CD4-positive, alpha-beta memory T cell (primary cell): ENCODE data around the gene NOVA1. TPM values are rescaled to one million over a fixed set of nuclear protein-coding genes. Genes with fewer than 3 reads are reported as not detected.
A peak's percentile ranks its signal among the peaks of the same experiment; 100 is the strongest.
"Not testable (repeated sequence)": the region's sequence is repeated elsewhere in the genome, so short reads cannot be mapped to it uniquely, and the experiment has no call there.

ENCODE experiments used
- CTCF ChIA-PET: fragments of 350-600 bp; sonication (Branson Sonifier 250); formaldehyde crosslinking; loops from one replicate; lab custom pipeline; 2021; ENCODE audit warnings: inconsistent platforms; ENCODE audit not compliant: partially characterized antibody; lab: Charles Lee
- POLR2A ChIA-PET: fragments of 350-600 bp; sonication (Branson Sonifier 250); formaldehyde crosslinking; loops from one replicate; lab custom pipeline; 2021; ENCODE audit not compliant: partially characterized antibody; lab: Charles Lee
- DNase-seq, 5 donors: peaks; one replicate each; pipeline versions ENCODE4 v3.0.0 to v3.0.0-alpha.2; 2020 to 2022; ENCODE audit warnings: mixed read lengths in 1 of 5
- H3K27ac ChIP-seq: one replicate; pipeline ENCODE4 v1.7.0; 2013; ENCODE audit warnings: low read depth, low read length
- H3K27me3 ChIP-seq: 2 replicates; pipeline ENCODE4 v1.7.0; 2013; ENCODE audit warnings: mild to moderate bottlenecking, low read length, moderate library complexity; ENCODE audit not compliant: insufficient read depth
- H3K36me3 ChIP-seq: 2 replicates; pipeline ENCODE4 v1.7.0; 2013; ENCODE audit warnings: mild to moderate bottlenecking, low read length, moderate library complexity; ENCODE audit not compliant: insufficient read depth
- H3K4me1 ChIP-seq: 2 replicates; pipeline ENCODE4 v1.7.0; 2013; ENCODE audit warnings: mild to moderate bottlenecking, low read length, moderate library complexity; ENCODE audit not compliant: insufficient read depth
- H3K4me3 ChIP-seq, 2 donors: one replicate each; pipeline ENCODE4 v1.7.0; 2013; ENCODE audit warnings: low read length in 2 of 2, mild to moderate bottlenecking in 1 of 2
- H3K9me3 ChIP-seq, 2 donors: one replicate each; pipeline ENCODE4 v1.7.0; 2013; ENCODE audit warnings: low read length in 2 of 2, control low read depth in 1 of 2; ENCODE audit not compliant: control insufficient read depth in 1 of 2
- H3K27ac Mint-ChIP-seq, 7 donors: one replicate each; pipeline ENCODE4 v1.8.0; 2020 to 2021; ENCODE audit warnings: mixed read lengths in 7 of 7, mild to moderate bottlenecking in 6 of 7, inconsistent platforms in 3 of 7, moderate library complexity in 3 of 7
- H3K27me3 Mint-ChIP-seq, 2 donors: one replicate each; pipeline ENCODE4 v1.8.0; 2020 to 2021; ENCODE audit warnings: mixed read lengths in 2 of 2
- H3K36me3 Mint-ChIP-seq, 2 donors: one replicate each; pipeline ENCODE4 v1.8.0; 2020 to 2021; ENCODE audit warnings: mixed read lengths in 2 of 2, inconsistent platforms in 1 of 2, mild to moderate bottlenecking in 1 of 2
- H3K4me1 Mint-ChIP-seq, 4 donors: one replicate each; pipeline ENCODE4 v1.8.0; 2020 to 2021; ENCODE audit warnings: mixed read lengths in 4 of 4, mild to moderate bottlenecking in 1 of 4
- H3K4me3 Mint-ChIP-seq, 8 donors: one replicate each; pipeline ENCODE4 v1.8.0; 2020 to 2021; ENCODE audit warnings: mixed read lengths in 8 of 8, mild to moderate bottlenecking in 7 of 8, moderate library complexity in 6 of 8, inconsistent platforms in 3 of 8
- H3K9me3 Mint-ChIP-seq, 8 donors: one replicate each; pipeline ENCODE4 v1.8.0; 2020 to 2021; ENCODE audit warnings: mixed read lengths in 8 of 8, mild to moderate bottlenecking in 5 of 8, inconsistent platforms in 3 of 8, moderate library complexity in 1 of 8
- intact Hi-C: fragments of 100-400 bp; cut with micrococcal nuclease; formaldehyde crosslinking; loops from one replicate; pipeline ENCODE4 v1.15.1; 2023
- polyA plus RNA-seq, 2 donors: library from polyadenylated mRNA; unstranded; fragments of 300-500 nt; fragmentation: Illumina TruSeq; gene quantifications; one replicate each; pipeline ENCODE4 v1.2.3, GENCODE V29; 2021
- total RNA-seq, 2 experiments: library from RNA; stranded (reverse); gene quantifications; one replicate each; pipeline ENCODE4 v1.2.3, GENCODE V29; 2021

NOVA1 gene
- total RNA-seq (not detected), polyA plus RNA-seq (not detected)

GRCh38 chr14:26597589-26598080, at the start of gene NOVA1:
Gene NOVA1 (minus strand): TSS chr14:26598033. CDS start chr14:26597436, 597 bp downstream.
- peak within 1 kb of the TSS in 1 of 7 donors; percentile 75 for H3K27ac Mint-ChIP-seq
- no peak within 1 kb of the TSS for H3K27ac ChIP-seq
- peaks cover 11 to 16% of the 10 kb centered on the region in 2 donors for H3K27me3 Mint-ChIP-seq
- H3K4me3 Mint-ChIP-seq = peak within 1 kb of the TSS in 2 of 8 donors; percentile 4 to 21
- ChIA-PET POLR2A (no interaction called here), CTCF (no interaction called here)
- no peaks in the 10 kb centered on the region for H3K9me3 ChIP-seq
- H3K27me3 ChIP-seq = no peaks in the 10 kb centered on the region
- H3K4me1 Mint-ChIP-seq = peaks cover 0 to 1% (median 0%) of the 10 kb centered on the region in 4 donors
- intact Hi-C loops = no loop called here
- H3K4me3 ChIP-seq = no peak within 1 kb of the TSS
- no peaks in the 10 kb centered on the region for H3K36me3 ChIP-seq
- H3K4me1 ChIP-seq = no peaks in the 10 kb centered on the region
- H3K36me3 Mint-ChIP-seq = peaks cover 0 to 3% of the 10 kb centered on the region in 2 donors
- peaks cover 0 to 34% (median 24%) of the 10 kb centered on the region in 8 donors for H3K9me3 Mint-ChIP-seq
- DNase-seq = no peak

GRCh38 chr14:26645057-26645456, 47.2 kb upstream of the NOVA1 start:
- H3K36me3 Mint-ChIP-seq, H3K27me3 Mint-ChIP-seq, H3K4me3 ChIP-seq, H3K27me3 ChIP-seq, CTCF ChIA-PET, H3K4me1 Mint-ChIP-seq, H3K27ac ChIP-seq, H3K36me3 ChIP-seq, H3K4me3 Mint-ChIP-seq, intact Hi-C loops, H3K27ac Mint-ChIP-seq, DNase-seq, H3K4me1 ChIP-seq, POLR2A ChIA-PET, H3K9me3 ChIP-seq: not testable (repeated sequence)
- peaks cover 0 to 47% (median 33%) of the 10 kb centered on the region in 8 donors for H3K9me3 Mint-ChIP-seq

GRCh38 chr14:26636561-26636960, 38.7 kb upstream of the NOVA1 start:
- Mint-ChIP-seq H3K4me1 (no peaks in the 10 kb centered on the region), H3K9me3 (peaks cover 1 to 20% (median 10%) of the 10 kb centered on the region in 8 donors), H3K4me3 (no peak overlapping the region), H3K36me3 (no peaks in the 10 kb centered on the region), H3K27me3 (no peaks in the 10 kb centered on the region), H3K27ac (no peak overlapping the region)
- H3K27me3 ChIP-seq = no peaks in the 10 kb centered on the region
- intact Hi-C loops = no loop called here
- H3K27ac ChIP-seq = no peak overlapping the region
- POLR2A ChIA-PET = no interaction called here
- CTCF ChIA-PET = no interaction called here
- DNase-seq = no peak
- H3K4me1 ChIP-seq = no peaks in the 10 kb centered on the region
- no peaks in the 10 kb centered on the region for H3K36me3 ChIP-seq
- no peak overlapping the region for H3K4me3 ChIP-seq
- no peaks in the 10 kb centered on the region for H3K9me3 ChIP-seq

- DNase-seq, H3K36me3 ChIP-seq, H3K4me3 Mint-ChIP-seq, H3K4me1 ChIP-seq, CTCF ChIA-PET, H3K4me3 ChIP-seq, H3K4me1 Mint-ChIP-seq, H3K36me3 Mint-ChIP-seq, H3K27ac ChIP-seq, intact Hi-C loops, H3K27ac Mint-ChIP-seq, H3K27me3 ChIP-seq, H3K9me3 ChIP-seq, POLR2A ChIA-PET, H3K27me3 Mint-ChIP-seq: not testable (repeated sequence)
- peaks cover 1 to 17% (median 3%) of the 10 kb centered on the region in 8 donors for H3K9me3 Mint-ChIP-seq
Measured at GRCh38 chr14:26634946-26635345, 37.1 kb upstream of the NOVA1 start.

GRCh38 chr14:26626256-26626655, 28.4 kb upstream of the NOVA1 start:
- Mint-ChIP-seq H3K27ac (no peak overlapping the region), H3K36me3 (no peaks in the 10 kb centered on the region), H3K4me3 (no peak overlapping the region), H3K27me3 (no peaks in the 10 kb centered on the region), H3K4me1 (no peaks in the 10 kb centered on the region), H3K9me3 (peaks cover 6 to 27% (median 16%) of the 10 kb centered on the region in 8 donors)
- no peak for DNase-seq
- Histone ChIP-seq H3K27me3 (no peaks in the 10 kb centered on the region), H3K36me3 (no peaks in the 10 kb centered on the region), H3K4me3 (no peak overlapping the region), H3K27ac (no peak overlapping the region), H3K4me1 (no peaks in the 10 kb centered on the region), H3K9me3 (no peaks in the 10 kb centered on the region)
- ChIA-PET CTCF (no interaction called here), POLR2A (no interaction called here)
- intact Hi-C loops = no loop called here

- H3K4me1 ChIP-seq = no peaks in the 10 kb centered on the region
- H3K27me3 ChIP-seq = no peaks in the 10 kb centered on the region
- no peak overlapping the region for H3K4me3 Mint-ChIP-seq
- intact Hi-C loops = no loop called here
- no peaks in the 10 kb centered on the region for H3K36me3 Mint-ChIP-seq
- no peaks in the 10 kb centered on the region for H3K4me1 Mint-ChIP-seq
- H3K36me3 ChIP-seq = no peaks in the 10 kb centered on the region
- H3K4me3 ChIP-seq = no peak overlapping the region
- no peak overlapping the region for H3K27ac ChIP-seq
- no peak overlapping the region for H3K27ac Mint-ChIP-seq
- no peak for DNase-seq
- H3K9me3 ChIP-seq = peaks cover 0 to 4% of the 10 kb centered on the region in 2 donors
- no peaks in the 10 kb centered on the region for H3K27me3 Mint-ChIP-seq
- CTCF ChIA-PET = no interaction called here
- H3K9me3 Mint-ChIP-seq = peaks cover 6 to 43% (median 15%) of the 10 kb centered on the region in 8 donors
- POLR2A ChIA-PET = no interaction called here
Measured at GRCh38 chr14:26622611-26623010, 24.8 kb upstream of the NOVA1 start.

- Mint-ChIP-seq H3K36me3 (no peaks in the 10 kb centered on the region), H3K9me3 (peaks cover 4 to 47% (median 17%) of the 10 kb centered on the region in 8 donors), H3K27ac (no peak overlapping the region), H3K4me3 (no peak overlapping the region), H3K27me3 (no peaks in the 10 kb centered on the region), H3K4me1 (no peaks in the 10 kb centered on the region)
- Histone ChIP-seq H3K36me3 (no peaks in the 10 kb centered on the region), H3K27me3 (no peaks in the 10 kb centered on the region), H3K9me3 (peaks cover 0 to 4% of the 10 kb centered on the region in 2 donors), H3K4me1 (no peaks in the 10 kb centered on the region), H3K4me3 (no peak overlapping the region), H3K27ac (no peak overlapping the region)
- intact Hi-C loops = no loop called here
- DNase-seq = no peak
- ChIA-PET POLR2A (no interaction called here), CTCF (no interaction called here)
Measured at GRCh38 chr14:26621807-26622560, 24.2 kb upstream of the NOVA1 start.
